Stimulated activated CD8-positive, alpha-beta memory T cell treated with anti-CD3 and anti-CD28 coated beads, Interleukin-7, amount 100 ng/mL, for 24 hours (primary cell): ENCODE results near the gene CNGA3.
"Not testable (repeated sequence)": the region's sequence is repeated elsewhere in the genome, so short reads cannot be mapped to it uniquely, and the experiment has no call there.

Source experiments
- DNase-seq: peaks from one replicate; pipeline ENCODE4 v3.0.0-alpha.2; 2020; ENCODE audit warnings: low read depth

CNGA3 gene

DNA sequence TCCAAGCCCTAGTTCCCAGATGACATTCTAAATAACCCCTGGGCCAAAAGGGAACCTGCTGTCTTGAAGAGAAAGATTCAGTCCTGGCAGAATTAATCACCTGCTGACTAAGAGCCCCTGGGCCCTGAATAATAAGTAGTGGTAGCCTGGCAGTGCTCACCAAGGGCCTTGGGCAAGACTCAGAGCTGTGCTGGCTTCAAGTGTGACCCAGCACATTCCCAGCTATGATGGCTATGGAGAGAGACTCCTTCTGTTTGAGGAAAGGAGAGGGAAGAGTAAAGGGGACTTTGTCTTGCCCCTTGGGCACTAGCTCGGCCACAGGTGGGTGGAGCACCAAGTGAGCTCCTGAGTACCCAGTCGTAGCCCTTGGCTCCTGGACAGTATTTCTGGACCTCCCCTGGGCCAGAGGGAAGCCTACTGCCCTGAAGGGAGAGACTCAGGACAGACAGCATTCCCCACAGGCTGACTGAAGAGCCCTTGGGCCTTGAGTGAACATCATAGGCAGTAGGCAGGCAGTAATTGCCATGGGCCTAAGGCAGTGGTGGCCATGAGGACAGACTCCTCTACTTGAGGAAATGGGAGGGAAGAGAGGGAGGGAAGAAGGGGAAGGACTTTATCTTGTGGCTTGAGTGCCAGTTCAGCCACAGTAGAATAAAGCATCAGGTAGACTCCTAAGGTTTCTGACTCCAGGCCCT is 58.4 kb downstream of the CNGA3 start:
- no peak for DNase-seq

- no peak for DNase-seq
Measured at GRCh38 chr2:98405301-98405700, 59.0 kb downstream of the CNGA3 start.

GRCh38 chr2:98408155-98408554 is 61.9 kb downstream of the CNGA3 start:
- no peak for DNase-seq

DNA sequence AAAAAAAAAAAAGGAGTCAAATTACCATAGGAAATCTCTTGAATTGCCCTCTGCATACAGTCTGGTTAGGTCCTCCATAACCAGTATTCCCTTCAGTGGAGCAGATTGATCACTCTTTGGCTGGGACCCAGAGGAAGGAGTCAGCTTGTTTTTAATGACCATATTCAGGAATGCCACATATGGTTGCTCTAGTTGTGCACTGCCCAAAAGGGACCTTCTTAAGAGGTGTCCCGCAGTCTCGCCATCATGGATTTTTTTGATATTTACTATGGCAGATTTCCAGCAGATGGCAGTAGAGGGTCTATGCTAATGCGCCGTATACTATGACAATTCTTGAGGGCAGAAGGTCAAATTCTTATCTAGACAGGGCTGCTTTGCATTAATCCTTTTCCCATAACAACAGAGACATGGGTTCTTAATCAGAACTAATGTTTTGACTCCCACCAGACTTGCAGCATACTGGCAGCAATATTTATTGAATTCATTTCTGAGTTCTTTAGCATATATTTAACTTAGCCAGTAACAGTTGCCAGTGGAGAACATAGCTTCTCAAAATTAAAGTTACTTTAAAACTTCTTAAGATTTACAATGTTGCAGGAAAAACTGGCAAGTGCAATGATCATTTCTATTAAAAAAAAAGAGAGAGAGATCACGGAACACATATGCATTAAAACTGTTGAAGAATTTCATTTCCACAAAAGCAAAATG is 66.6 kb downstream of the CNGA3 start:
- DNase-seq, result peak; percentile 9

GRCh38 chr2:98414246-98414645 is 68.0 kb downstream of the CNGA3 start:
- not testable (repeated sequence) for DNase-seq

GRCh38 chr2:98415719-98416248 is 69.5 kb downstream of the CNGA3 start:
- DNase-seq, result not testable (repeated sequence)

DNA sequence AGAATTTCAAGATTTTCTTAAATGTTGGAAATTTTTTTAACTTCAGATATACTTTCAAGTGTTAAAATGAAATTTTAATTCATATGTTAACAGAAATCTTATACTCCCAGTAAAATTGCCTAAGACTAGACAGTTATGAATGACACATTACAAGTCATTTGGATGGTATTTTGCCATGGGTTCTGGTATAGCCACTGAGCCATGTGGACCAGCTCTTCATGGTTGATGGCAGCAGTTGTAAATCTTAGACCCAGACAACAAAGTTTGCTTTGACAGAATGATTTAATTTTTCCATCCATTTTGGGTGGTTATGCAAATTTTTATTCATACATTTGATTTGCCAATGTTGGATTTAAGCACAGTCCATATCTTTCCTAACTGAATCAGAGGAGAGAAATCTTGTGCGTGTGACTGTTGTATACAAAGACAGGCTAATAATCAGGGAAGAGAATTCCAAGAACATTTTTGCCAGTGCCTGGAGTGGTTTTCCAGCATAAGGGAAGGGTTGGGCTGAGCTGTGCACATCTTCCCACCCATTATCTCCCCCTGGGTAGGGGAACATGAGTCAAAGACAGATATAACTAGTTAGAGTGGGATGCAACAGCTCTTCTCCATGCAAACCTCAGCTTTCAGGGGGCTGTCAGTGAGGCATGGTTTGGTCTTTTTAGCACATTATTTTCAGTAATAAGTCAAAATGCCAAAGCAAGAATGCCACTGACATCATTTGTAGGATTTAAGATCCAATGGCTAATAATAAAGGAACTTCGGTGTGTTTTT is 70.3 kb downstream of the CNGA3 start:
- no peak for DNase-seq

- DNase-seq, result no peak
Measured at GRCh38 chr2:98419544-98419943, 73.3 kb downstream of the CNGA3 start.

- DNase-seq, result no peak
Measured at GRCh38 chr2:98419977-98420725, 73.9 kb downstream of the CNGA3 start.

GRCh38 chr2:98422449-98422848 is 76.2 kb downstream of the CNGA3 start:
- no peak for DNase-seq

DNA sequence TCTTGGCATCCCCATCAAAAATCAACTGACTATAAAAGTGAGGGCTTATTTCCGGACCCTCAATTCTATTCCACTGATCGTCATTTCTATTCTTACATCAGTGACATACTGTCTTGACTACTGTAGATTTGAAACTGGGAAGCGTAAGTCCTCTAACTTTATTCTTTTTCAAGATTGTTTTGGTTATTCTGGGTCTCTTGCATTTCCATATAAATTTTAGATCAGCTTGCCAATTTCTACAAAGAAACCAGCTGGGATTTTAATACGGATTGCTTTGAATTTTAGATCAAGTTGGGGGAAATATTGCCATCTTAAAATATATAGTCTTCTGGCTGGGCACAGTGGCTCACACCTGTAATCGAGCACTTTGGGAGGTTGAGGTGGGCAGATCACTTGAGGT is 80.5 kb downstream of the CNGA3 start:
- DNase-seq, result no peak

GRCh38 chr2:98432145-98432544 is 85.9 kb downstream of the CNGA3 start:
- DNase-seq, result no peak

- DNase-seq, result no peak
Measured at GRCh38 chr2:98433363-98433964, 87.2 kb downstream of the CNGA3 start.

DNA sequence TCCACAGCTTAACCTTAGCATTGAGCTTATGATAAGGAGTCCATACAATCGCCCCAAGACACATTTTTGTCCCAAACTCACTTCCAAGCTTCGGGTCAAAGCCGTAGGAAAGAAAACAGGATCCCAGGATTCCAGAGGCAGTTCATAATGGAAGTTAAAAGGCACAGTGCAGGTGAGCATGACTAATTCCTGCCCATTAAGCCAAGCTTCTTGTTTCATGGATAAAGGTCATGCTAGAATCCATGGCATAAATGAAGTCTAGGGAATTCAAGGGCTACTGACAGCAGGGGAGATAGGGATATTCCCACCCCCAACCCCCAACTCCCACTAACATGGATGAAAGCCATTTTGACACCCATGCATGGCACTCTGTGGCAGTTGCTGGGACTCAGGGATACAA is 88.2 kb downstream of the CNGA3 start:
- DNase-seq, result no peak

- not testable (repeated sequence) for DNase-seq
Measured at GRCh38 chr2:98435670-98436069, 89.4 kb downstream of the CNGA3 start.

- no peak for DNase-seq
Measured at GRCh38 chr2:98436734-98437133, 90.5 kb downstream of the CNGA3 start.

DNA sequence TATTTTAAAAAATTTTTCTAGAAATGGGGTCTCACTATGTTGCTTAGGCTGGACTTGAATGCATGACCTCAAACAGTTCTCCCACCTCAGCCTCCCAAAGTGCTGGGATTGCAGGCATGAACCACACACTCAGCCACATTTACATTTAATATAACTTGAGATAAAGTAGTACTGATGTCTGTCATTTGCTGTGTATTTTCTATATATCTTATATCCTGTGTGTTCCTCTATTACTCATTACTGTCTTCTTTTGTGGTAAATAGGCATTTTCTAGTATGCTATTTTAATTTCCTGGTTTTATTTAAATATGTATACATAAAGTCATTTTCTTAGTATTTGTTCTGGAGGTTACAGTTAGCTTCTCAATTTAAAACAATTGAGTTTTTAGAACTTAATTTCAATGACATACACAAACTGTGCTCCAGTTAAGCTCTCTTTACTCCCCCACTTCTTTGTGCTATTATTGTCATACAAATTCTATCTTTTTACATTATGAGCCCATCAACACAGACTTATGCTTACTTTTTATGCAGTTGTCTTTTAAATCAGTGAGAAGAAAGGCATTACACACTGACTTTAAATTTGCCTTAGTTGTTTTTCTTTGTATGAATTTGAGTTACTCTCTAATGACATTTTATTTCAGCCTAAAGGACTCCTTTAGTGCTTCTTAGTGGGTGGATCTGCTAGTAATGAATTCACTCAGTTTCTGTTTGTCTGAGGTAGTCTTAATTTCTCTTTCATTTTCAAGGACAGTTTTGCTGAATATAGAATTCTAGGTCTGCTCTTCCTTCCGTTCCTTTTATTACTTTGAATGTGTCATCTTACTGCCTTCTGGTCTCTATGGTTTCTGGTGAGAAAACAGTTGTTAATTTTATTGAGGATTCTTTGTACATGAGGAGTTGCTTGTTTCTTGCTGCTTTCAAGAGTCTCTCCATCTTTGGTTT is 92.2 kb downstream of the CNGA3 start:
- no peak for DNase-seq

GRCh38 chr2:98441706-98442450 is 95.6 kb downstream of the CNGA3 start:
- DNase-seq, result no peak

DNA sequence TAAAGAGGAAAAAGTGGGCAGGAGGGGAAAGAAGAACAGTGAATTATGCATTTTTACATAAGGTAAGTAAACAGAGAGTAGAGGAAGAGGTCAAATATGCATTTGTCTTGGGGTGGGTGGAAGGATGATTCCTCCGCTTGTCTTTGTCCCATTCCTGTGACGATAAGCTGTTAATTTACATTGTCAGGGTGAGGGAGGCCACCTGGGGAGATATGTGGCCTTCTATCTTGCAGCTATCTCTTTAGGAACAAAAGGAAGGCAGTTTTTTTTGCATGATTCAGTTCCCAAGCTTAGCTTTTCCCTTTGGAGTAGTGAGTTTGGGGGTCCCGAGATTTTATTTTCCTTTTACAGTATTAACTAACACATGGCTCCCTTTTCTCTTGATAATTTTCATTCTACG is 96.2 kb downstream of the CNGA3 start:
- DNase-seq, result no peak
